ENCODE measurements around the gene PSMA7.

- no peak for TF ChIP-seq POLR2A (IDR thresholded peaks at IDR 0.05; ENCODE audit: low read depth)
- no peak for TF ChIP-seq CTCF (IDR thresholded peaks at IDR 0.05)
- no peak for TF ChIP-seq POLR2AphosphoS5 (IDR thresholded peaks at IDR 0.05)
Measured at GRCh38 chr20:62105592-62105991, 37.6 kb downstream of the PSMA7 start.
